22Rv1 (cell line): ENCODE measurements around the gene ERGIC1.
"Not testable (repeated sequence)": the region's sequence is repeated elsewhere in the genome, so short reads cannot be mapped to it uniquely, and the experiment has no call there.

Source experiments
- H3K27ac ChIP-seq: fragments of 450-650 bp; 2 replicates; pipeline ENCODE4 v1.5.1; 2017
- ZFX ChIP-seq: fragments of 450-650 bp; IDR thresholded peaks from 2 replicates; pipeline ENCODE4 v1.6.1; 2017; ENCODE audit warnings: antibody characterized with exemption, borderline replicate concordance
- TF ChIP-seq, protein P1 (sequence below): fragments of 450-650 bp; IDR thresholded peaks from 2 replicates; pipeline ENCODE4 v1.5.1; 2017; ENCODE audit warnings: mild to moderate bottlenecking

The ERGIC1 gene

DNA sequence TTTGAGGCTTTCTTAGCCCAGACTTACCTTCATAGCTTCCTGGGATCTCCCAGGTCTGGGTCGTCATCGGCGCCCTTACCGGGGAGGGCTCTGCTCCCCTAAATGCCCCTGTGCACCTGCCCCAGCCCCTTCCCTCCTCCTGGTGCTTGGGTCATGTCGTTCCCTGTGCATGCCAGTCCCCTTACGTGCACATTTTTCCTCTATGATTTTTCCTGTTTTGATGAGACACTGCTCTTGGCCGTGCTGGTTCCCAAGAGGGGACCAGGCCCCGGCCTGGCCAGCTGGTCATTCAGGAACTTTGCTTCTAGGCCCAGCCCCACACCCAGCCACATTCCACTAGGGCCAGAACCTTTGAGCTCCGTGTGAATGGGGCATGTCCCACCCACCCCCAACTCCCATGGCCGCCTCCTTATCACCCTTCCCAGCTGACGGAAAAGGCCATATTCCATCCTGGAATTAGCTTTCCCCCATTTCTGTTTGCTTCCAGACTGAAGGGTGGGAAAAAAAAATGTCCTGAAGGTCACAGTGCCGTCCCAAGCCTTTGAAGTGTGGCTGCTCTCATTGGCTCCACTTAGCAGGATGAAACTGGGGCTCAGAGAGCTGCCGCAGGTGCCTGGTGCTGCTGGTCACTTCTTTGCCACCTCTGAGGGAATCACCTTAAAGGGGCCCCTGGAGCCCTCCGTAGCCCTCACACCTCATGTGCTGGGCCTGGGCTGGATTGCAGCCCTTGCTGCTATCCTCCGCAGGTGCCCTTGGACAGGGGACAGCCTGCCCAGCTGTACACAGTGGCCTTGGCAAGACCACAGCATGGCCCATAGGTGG, 25.1 kb downstream of the ERGIC1 start:
- peak overlapping the region; percentile 12; the same call in 1 of the 2 replicates for H3K27ac ChIP-seq

GRCh38 chr5:172859966-172860365, 25.9 kb downstream of the ERGIC1 start:
- TF ChIP-seq, protein P1, sequence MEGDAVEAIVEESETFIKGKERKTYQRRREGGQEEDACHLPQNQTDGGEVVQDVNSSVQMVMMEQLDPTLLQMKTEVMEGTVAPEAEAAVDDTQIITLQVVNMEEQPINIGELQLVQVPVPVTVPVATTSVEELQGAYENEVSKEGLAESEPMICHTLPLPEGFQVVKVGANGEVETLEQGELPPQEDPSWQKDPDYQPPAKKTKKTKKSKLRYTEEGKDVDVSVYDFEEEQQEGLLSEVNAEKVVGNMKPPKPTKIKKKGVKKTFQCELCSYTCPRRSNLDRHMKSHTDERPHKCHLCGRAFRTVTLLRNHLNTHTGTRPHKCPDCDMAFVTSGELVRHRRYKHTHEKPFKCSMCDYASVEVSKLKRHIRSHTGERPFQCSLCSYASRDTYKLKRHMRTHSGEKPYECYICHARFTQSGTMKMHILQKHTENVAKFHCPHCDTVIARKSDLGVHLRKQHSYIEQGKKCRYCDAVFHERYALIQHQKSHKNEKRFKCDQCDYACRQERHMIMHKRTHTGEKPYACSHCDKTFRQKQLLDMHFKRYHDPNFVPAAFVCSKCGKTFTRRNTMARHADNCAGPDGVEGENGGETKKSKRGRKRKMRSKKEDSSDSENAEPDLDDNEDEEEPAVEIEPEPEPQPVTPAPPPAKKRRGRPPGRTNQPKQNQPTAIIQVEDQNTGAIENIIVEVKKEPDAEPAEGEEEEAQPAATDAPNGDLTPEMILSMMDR = no peak
- no peak for TF ChIP-seq ZFX
- peak overlapping the region; percentile 12; the same call in 1 of the 2 replicates for H3K27ac ChIP-seq

More for the DNA sequence above, 25.1 kb downstream of the ERGIC1 start:
- TF ChIP-seq ZFX = no peak
- TF ChIP-seq, protein P1 = no peak

GRCh38 chr5:172860520-172861443, 26.7 kb downstream of the ERGIC1 start:
- TF ChIP-seq, protein P1 = no peak
- TF ChIP-seq ZFX = no peak

DNA sequence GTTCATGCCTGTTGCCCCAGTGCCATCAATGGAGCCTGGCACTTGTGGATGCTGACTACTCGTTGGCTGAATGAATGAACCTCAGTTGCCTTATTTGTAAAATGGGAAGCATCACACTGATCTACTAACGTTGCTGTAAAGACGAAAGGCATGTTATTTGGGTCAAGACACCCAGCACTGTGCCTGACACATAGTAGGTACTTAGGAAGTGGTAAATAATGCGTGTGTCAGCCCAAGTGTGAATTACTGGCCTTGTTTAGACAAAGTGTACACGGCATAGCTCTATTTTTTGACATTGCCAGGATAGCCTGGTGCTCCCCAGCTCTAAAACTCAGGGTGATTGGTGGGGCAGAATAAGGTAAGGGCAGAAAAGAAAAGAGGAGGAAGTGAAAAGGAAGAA, 27.4 kb downstream of the ERGIC1 start:
- H3K27ac ChIP-seq = no peak overlapping the region
- TF ChIP-seq, protein P1 = no peak
- no peak for TF ChIP-seq ZFX

More at GRCh38 chr5:172860520-172861443, 26.7 kb downstream of the ERGIC1 start:
- H3K27ac ChIP-seq = no peak overlapping the region

DNA sequence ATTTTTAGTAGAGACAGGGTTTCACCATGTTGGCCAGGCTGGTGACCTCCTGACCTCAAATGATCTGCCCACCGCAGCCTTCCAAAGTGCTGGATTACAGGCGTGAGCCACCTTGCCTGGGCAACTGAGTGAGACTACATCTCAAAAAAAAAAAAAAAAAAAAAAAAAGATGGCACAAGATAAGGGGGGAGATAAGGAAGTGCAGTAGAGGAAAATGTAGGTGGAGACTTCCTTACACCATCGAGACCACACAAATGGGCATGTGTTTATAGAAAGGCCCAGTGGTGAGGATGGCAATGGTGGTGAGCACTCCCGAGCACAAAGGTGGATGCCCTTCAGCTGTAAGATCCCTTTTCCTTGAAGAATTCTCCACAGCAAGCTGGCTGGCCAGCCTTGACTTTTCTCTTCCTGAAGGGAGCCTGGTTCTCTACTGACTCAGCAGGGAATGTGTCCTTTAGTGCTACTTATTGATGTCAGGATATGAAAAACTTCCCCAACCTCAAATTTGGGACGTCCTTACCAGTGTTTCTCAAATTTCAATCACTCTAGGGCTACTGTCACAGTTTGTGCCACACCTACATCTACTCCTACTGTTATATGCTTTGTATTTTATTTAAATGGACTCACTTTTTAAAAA, 28.2 kb downstream of the ERGIC1 start:
- TF ChIP-seq, protein P1 = no peak
- no peak for TF ChIP-seq ZFX
- no peak overlapping the region for H3K27ac ChIP-seq

DNA sequence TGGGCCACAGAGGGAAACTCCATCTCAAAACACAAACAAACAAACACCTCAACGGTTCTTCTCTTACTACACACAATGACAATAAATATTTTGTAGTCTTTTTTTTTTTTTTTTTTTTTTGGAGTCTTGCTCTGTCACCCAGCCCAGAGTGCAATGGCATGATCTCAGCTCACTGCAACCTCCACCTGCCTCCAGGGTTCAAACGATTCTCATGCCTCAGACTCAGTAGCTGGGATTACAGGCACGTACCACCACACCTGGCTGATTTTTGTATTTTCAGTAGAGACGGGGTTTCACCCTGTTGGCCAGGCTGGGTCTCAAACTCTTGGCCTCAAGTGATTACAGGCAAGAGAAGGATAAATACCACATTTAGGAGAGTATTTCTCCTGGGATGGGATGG, 30.1 kb downstream of the ERGIC1 start:
- H3K27ac ChIP-seq = not testable (repeated sequence)

DNA sequence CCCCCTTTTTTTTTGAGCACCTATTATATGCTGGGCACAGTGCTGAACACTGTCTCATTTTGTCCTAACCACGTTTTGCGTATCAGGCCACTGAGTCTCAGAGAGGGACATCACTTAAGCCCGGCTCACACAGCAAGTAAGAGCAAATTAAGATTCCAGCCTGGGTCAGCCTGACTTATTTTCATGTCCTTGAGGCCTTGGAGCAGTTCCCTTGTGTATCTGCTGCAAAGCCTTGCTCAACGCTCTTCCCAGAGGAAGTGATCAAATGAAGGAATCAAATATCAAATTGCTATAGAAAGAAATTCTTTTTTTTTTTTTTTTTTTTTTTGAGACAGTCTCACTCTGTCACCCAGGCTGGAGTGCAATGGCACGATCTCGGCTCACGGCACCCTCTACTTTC, 30.7 kb downstream of the ERGIC1 start:
- TF ChIP-seq, protein P1 = no peak
- no peak for TF ChIP-seq ZFX
- H3K27ac ChIP-seq = no peak overlapping the region
